HEK293T (cell line): Measurements from ENCODE around the gene CMKLR1.

ENCODE experiments used
- BHLHE40 ChIP-seq: fragments of 450-650 bp; IDR thresholded peaks from 2 replicates; pipeline ENCODE4 v1.6.1; 2016; ENCODE audit warnings: mild to moderate bottlenecking, moderate library complexity, borderline replicate concordance
- FOXA1 ChIP-seq: fragments of 450-650 bp; IDR thresholded peaks from 2 replicates; pipeline ENCODE4 v1.6.1; 2016; ENCODE audit warnings: mild to moderate bottlenecking
- HDGF ChIP-seq: fragments of 450-650 bp; IDR thresholded peaks from 2 replicates; pipeline ENCODE4 v1.6.1; 2017; ENCODE audit warnings: antibody characterized with exemption, borderline replicate concordance
- LEF1 ChIP-seq: fragments of 450-650 bp; IDR thresholded peaks from 2 replicates; pipeline ENCODE4 v1.6.1; 2017; ENCODE audit warnings: mild to moderate bottlenecking, borderline replicate concordance
- NFRKB ChIP-seq: fragments of 450-650 bp; IDR thresholded peaks from 2 replicates; pipeline ENCODE4 v1.6.1; 2016; ENCODE audit warnings: mild to moderate bottlenecking, moderate library complexity
- PKNOX1 ChIP-seq: fragments of 450-650 bp; IDR thresholded peaks from 2 replicates; pipeline ENCODE4 v1.6.1; 2016
- SP1 ChIP-seq: fragments of 450-650 bp; IDR thresholded peaks from 2 replicates; pipeline ENCODE4 v1.6.1; 2017
- TARDBP ChIP-seq: fragments of 450-650 bp; IDR thresholded peaks from 2 replicates; pipeline ENCODE4 v1.6.1; 2016
- ZNF384 ChIP-seq: fragments of 450-650 bp; IDR thresholded peaks from 2 replicates; pipeline ENCODE4 v1.6.1; 2016

GRCh38 chr12:108350511-108350910 is 11.4 kb upstream of the CMKLR1 start:
- no peak for TF ChIP-seq LEF1
- no peak for TF ChIP-seq PKNOX1
- TF ChIP-seq SP1 = no peak
- no peak for TF ChIP-seq BHLHE40
- no peak for TF ChIP-seq ZNF384
- TF ChIP-seq NFRKB = no peak
- TF ChIP-seq FOXA1 = no peak
- no peak for TF ChIP-seq TARDBP
- TF ChIP-seq HDGF = no peak
